GOT3 (cell line): ENCODE results near the gene LINGO1.
A peak's percentile ranks its signal among the peaks of the same experiment; 100 is the strongest.

ENCODE experiments used
- DNase-seq: peaks from one replicate; lab custom pipeline; 2025; ENCODE audit warnings: mixed read lengths; lab: John Stamatoyannopoulos, UW

LINGO1 gene

DNA sequence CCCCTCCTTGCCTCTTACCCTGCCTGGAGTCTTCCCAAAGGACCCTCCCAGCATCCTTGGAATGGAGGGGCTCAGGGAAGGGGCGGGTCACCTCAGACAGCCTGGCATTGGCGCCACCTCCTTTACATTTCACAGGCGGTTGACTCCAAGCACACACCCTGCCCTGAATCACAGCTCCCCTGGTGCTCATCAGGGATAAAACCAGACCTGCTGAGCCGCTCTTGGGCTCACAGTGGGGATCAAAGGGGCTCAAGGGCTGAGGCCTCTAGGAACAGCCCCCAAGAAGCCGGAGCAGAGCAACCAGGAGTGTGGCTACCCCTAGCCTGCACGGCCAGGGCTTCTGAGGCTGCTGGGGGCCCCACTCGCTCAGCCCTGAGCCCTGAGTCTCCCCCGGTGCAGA is 16.6 kb downstream of the LINGO1 start:
- no peak for DNase-seq

DNA sequence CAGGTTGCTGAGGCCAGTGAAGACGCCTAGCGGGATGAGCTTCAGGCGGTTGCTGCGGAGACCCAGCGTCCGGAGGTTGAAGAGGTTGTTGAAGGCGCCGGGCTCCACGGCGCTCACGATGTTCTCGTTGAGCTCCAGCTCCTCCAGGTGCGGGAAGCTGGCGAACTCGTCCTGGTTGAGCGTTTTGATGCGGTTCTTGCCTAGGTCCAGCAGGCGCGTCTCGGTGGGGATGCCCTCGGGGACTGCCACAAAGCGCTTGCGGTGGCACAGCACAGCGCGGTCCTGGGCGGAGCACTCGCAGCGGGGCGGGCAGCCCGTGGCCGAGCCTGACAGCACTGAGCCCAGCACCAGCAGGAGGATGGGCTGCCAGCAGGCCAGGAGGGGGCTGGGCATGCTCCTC is 17.2 kb downstream of the LINGO1 start:
- DNase-seq = no peak

DNA sequence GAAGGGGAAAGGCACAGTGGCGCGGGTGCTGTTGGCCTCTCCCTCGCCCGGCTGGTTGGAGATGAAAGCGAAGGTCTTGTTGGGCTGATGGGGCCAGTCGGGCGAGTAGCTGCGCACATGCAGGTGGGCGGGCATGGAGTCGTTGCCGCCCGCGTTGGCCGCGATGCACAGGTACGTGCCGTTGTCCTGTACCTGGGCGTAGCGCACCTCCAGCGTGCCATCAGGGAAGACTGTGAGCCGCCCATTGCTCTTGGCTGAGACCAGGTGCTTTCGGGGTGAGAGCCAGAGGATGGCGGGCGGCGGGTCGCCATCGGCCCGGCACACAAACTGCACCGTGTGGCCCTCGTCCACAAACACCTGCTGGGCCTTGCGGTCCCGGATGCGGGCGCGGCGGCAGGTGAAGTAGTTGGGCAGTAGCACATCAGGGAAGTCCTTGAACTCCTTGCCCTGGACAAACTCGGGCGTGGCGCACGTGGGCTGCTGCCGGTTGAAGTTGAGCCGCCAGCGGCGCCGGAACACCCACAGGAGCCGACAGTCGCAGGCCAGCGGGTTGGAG is 18.4 kb downstream of the LINGO1 start:
- DNase-seq = no peak

DNA sequence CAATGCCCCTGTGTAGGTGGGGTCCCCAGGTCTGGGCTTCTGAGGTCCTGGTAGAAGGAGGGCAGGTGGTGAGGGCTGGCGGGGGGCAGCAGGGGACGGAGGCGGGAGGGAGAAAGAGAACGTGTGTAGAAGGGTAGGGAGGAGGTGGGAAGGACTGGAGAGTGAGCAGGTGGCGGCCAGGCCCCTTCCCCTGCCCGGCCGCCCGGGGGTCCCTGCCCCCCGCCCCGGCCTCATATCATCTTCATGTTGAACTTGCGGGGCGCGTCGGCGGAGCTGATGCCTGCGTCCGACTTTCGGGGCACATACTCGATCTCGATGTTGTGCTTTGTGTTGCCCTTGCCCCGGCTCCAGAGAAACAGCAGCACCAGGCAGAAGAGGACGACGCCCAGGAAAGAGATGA is 18.9 kb downstream of the LINGO1 start:
- no peak for DNase-seq

DNA sequence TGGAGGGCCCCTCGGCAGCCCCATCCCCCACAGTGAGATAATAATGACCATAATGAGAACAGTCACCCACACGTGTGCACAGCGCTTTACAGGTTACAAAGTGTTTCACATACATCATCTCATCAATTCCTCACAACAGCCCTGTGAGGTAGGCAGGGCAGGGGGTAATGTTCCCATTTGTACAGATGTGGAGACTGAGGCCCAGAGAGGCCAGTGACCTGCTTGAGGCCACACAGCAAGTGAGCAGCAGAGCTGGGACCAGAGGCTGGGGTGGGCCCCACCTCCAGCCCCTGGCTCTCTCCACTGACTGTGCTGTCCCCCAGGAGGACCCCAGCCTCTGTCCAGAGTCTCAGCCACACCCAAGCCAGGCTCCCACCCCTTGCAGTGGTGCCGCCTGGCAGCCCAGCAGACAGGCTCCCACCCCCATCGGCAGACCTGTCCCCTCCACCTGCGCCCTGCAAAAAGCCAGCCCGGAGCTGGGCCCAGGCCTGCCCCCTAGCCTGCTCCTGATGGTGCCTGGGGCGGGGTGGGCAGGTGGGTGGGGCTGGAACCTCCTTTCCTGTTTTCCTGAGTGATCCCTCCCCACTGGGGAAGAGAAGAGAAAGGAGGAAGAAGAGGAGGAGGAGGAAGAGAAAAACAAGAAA is 19.6 kb downstream of the LINGO1 start:
- DNase-seq = no peak

DNA sequence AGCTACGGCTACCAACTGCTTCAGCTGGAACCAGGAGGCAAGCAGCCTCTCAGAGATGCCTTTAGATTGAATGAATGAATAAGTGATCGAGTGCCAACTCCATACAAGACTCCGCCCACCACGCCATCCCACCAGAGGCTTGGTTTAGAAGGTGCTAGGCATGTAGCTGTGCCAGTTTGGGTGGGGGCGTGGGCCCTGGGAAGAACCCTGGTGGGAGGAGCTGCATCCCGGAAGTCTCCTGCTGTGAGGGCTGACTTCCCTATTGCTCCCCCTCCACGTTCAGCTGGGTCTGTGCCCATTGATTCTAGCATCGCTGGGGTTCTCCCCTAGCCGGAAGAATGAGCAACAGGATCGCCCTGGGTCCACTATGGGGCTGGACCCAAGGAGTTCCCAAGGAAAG is 20.9 kb downstream of the LINGO1 start:
- no peak for DNase-seq

DNA sequence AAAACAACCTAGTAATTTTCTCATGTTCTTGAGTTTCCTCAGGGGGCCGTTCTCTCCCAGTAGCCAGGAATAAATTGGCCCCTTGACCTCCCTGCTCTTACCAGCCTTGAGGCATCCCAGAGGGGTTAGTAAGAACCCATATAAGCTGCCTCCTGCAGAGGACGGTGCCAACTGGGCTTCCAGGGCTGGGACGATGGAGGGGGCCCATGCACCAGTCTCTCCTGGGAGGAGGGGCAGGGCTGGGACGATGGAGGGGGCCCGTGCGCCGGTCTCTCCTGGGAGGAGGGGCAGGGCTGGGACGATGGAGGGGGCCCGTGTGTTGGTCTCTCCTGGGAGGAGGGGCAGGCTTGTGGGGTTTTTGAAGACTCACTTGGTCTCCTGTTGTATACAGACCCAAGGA is 22.0 kb downstream of the LINGO1 start:
- no peak for DNase-seq

DNA sequence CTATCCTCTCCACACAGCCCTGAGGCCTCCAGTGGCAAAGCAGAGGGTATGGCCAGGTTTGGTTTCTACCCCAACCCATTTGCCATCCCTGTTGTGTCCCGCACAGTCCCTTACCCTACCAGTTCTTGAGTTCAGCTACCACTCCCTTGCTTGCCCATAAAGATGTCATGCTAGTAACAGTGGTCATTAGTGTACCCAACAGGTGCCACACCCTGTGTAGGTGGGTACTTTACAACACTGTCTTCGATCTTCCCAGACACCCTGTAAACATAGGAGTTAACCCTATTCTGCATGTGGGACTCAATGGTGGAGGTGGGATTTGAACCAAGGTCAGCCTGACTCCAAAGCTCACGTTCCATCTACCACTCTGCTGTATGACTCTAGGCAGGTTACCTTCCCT is 23.2 kb downstream of the LINGO1 start:
- DNase-seq = no peak

DNA sequence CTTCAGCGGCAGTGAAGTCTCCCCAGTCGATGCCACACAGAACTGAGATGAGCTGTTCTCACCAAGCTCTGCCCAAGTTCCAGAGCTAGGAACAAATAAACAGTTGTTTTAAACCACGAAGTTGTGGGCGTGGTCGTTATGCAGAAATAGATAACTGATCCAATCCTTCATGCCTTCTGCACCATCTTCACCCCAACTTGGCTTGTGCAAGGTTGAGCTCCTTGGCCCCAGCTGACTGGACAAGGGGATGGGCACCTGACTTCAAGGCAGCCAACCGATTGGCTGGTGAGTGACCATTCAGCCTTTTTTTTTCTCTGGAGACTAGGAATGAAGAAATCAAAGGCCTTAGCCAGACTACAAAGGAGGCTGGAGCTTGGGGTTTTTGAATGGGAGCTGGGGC is 23.9 kb downstream of the LINGO1 start:
- no peak for DNase-seq

DNA sequence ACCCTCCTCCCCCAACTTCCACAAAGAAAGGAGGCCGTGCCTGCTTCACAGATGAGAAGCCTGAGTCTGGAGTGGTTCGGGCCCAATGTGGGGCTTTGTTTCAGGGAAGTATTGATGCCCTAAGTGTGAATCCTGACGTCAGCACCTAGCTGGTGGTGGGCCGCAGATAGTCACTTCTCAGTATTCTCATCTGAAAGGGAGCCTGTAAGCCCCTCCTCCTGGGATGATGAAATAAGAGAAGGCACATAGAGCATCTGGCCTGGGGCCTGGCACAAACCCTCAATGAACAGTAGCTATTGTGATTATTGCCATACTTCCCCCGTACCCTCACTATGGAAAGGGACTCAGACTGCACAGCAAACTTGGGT is 24.8 kb downstream of the LINGO1 start:
- DNase-seq = no peak

DNA sequence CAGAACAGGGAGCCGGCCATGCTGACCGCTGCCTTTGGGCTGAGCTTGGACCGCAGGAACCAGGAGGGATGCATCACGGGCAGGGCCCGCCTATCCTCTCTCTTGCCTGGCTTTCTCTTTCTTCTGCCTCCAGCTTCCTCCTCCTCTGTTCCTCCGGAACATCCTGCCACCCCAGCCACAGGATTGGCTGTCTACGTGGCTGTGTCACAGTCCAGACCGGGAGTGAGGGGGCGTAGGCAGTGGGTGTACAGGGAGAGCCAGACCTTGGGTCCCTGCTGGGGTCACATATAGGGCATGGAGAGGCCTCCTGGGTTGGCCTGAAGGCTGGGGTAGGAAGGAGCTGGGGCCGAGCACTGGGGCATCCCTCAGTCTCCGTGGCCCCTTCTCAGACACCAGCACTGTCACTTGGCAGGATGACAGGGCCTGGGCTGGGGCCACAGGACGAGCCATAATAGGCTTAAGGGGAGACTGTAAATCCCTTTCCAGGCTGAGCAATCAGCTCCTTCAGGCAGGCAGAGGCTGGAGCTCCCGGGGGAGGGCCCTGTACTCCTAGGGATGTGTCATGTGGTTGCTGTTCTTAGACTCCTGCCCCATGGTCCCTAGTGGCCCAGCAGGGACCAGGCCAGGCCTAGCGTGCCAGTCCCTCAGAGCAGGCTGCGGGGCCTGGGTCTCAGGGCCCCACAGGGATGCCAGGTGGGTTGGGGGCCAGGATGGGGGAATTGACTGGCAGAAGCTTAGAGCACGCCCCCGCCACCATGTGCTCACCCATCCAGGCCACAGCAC is 25.4 kb downstream of the LINGO1 start:
- DNase-seq = peak; percentile 28

DNA sequence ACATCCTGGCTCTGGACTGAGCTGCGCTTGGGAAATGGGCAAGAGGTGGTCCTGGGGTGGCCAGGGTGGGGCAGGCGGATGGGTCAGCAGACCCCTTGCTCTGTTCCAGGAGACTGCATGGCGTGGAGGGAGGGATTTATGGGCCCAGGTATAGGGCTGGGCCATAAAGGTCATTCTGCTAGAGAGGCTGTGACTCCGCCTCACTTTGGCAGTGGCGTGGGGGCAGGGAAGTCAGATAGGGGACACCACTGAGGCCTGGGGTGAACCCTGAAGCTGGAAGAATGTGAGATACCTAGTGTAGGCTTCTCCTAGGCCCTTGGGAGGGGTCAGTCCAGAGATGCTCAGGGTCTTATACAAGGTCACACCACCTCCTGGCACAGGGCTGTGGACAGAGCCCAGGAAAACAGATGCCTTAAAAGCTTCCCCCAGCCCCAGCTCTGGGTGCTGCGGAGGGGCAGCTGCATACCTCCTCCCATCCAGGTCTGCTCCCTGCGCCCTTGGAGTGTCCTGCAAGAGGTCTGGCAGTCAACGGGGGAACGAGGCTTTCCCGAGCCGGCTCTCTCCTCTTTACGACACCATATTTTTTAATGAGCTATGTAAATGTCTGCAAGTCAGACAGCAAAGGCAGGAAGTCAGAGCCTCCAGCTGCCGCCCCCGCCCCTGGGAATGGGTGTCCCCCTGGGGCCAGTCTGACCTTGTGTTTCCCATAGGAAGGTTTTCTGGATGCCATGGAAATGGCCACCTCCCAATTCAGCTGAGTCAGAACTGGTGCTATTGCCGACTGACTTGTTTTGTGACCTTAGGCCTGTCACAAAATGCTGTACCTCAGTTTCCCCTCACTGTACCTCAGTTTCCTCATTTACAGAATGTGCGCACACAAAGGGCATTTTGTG is 26.3 kb downstream of the LINGO1 start:
- no peak for DNase-seq

DNA sequence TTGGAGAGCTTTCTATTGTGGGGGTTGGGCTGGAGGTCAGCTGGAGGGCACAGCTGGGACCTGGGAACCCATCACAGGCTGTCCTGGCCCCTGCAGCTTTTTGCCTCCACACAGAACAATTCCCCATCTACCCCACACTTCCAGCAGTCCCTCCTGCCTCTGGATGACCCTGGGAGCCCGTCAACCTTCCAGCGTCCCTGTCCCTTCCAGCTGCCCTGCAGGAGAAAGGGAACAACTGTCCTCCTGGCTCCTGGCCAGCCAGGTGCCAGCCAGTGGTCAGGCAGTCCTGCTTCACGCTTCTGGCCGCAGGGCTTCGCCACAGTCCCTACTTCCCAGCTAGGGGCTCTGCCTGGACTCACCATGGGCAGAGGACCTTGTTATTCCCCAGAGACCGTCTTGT is 27.2 kb downstream of the LINGO1 start:
- no peak for DNase-seq

DNA sequence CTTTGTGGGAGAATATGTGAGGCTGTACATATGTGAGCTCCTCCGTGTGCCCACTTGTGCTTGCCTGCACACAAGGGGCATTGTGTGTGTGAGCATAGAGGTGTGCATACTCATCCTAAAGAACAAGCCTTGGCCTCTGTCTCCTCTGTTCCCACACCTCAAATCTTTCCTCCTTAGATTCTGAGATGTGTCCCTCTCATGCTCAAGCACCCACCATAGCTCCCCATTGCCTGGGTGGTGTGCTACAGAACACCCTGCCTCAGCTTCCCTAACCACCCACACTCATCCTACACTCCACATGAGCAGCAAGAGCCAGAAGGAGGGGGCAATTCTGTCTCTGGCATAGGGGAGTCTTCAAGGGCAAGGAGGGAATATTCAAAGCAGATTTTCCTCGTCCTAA is 27.7 kb downstream of the LINGO1 start:
- DNase-seq = no peak

DNA sequence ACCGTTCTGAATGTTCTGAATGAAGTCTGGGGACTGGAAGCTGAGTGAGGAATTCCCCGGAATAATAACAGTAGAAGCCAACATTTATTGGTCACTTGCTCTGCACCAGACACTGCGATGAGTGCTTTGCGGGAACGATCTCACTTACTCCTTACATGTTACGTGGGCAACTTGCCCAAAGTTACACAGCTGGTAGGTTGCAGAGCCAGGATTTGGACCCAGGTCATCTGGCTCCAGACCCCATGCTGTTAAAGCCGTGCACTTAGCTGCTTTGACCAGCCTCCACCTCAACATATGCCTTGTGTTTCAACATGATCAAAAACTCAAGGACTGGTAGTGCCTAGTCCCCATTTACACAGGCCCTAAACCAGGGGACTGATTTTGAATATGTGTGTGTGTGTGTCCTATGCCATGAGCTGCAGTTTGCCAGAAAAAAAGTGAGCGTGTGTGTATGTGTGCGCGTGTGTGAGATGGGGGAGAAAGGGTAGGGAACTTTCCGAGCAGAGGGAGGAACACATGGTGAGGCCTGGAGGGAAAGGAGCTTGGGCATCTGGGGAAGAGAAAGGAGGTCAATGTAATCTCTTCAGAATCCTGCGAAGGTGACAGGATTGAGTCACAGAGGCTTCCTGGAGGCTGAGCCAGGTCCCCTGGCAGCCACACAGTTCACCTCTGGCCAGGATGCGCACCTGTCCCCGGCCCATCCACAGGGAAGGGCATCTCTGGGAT is 28.9 kb downstream of the LINGO1 start:
- DNase-seq = no peak

DNA sequence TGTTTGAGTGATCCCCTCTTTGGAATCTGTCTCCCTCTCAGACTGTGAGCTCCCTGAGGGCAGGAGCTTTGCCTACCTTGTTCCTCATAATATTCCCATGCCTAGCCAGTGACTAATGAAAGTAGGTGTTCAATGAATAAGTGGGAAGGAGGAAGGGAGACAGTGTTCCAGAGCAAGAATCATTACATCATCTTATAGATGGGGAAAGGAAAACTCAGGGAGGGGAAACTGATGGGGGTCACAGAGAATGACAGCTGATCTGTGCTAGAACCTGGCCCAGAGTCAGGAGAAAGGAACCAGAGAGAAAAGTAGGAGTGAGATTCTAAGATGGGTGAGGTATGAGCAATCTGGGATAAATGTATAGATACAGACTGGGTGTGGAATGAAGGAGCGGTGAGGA is 29.9 kb downstream of the LINGO1 start:
- no peak for DNase-seq

DNA sequence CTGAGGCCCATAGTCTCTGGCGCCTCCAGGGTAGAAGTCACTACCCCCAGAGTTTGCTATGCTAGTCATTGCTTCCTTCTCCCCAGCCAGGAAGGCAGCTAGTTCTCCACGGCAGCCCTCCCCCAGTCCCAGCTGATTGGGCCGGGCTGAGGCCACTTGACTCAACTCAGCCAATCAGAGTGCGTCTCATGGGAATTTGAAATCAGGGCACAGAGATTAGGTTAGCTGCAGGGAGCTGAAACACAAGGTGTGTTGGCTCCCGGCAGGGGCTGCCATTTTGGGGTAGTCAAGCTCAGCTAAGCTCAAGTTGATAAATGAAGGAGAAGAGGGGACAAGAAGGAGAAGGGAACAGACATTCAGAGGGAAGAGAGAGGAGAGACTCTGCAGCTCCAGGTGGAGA is 32.8 kb downstream of the LINGO1 start:
- no peak for DNase-seq

DNA sequence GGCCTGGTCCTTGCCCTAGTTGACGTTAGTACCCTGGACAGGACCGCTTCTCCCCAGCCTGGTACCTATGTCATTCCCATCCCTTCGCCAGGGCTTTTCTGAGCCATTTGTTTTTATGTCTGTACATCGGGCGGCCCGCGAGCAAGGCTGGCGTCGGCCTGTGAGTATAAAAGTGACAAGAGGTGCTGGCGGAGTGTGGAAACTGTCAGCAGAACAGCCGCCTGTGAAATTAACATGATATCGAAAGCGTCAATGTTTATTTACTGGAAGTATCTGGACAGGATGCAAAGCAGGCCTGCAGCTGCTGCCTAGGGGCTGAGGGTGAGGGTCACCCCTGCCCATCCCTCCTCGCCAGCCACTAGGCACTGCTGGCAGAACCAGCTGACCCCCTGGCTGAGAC is 33.4 kb downstream of the LINGO1 start:
- no peak for DNase-seq

DNA sequence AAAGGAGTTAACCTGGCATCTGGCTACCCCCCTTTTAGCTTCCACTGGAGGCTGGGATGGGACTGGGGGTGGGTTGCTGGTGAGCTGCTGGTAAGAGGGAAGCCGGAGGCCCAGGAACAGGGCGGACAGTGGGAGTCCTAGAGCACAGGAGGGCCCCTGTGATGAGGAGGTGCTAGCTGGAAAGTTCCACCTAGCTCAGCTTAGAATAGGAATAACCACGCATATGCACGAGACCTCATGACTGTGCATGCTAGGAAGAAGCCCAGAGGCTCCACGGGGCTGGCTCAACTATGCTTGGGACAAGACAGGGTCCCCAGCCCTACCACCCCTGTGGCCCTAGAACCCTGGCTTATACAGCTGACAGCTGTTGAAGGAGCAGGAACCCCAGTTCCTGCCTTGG is 34.1 kb downstream of the LINGO1 start:
- no peak for DNase-seq

DNA sequence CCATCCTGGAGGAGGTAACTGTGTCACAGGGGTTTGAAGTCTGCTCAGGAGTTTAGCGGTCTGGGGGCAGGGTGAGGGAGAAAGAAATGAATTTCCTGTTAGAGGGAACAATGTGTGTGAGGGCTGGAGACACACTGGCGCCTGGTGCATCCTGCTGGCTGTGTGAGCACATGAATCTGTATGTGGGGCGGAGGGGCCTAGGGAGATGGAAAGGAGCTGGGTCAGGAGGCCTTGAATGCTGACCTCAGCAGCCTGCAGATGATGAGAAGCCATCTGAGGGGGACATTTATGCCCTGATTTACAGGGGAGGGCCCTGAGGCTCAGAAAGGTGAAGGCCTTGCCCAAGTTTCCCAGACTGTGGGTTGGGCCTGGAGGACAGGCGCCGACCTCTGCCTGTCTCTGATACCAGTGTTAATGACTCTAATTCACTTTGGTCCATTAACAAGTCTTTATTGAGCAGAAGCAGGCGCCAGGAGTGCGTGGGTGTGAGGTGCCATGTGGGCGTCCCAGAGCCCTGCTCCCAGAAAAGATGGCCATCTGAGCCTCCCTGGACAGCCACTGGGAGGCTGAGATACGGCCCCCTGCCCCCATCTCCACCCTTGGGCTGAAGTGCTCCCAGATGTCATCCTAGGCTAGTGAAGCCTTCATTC is 34.8 kb downstream of the LINGO1 start:
- DNase-seq = no peak
